Endothelial cell of umbilical vein (primary cell): ENCODE results near the gene GRAMD4. TPM values are rescaled to one million over a fixed set of nuclear protein-coding genes. Genes with fewer than 3 reads are reported as not detected.

Experiments
- Bru-seq: library from RNA; stranded (reverse); fragments of 400-500 nt; gene quantifications from one replicate; lab custom pipeline; 2021; lab: Mats Ljungman, UMichigan
- BruChase-seq, 2 experiments: library from RNA; stranded (reverse); fragments of 400-500 nt; gene quantifications; one replicate each; lab custom pipeline; 2021; lab: Mats Ljungman, UMichigan
- BruUV-seq: library from RNA; stranded (reverse); fragments of 400-500 nt; replicated peaks from 2 replicates; lab custom pipeline; 2021; lab: Mats Ljungman, UMichigan
- CTCF ChIA-PET: fragments of 300-600, 350-600 bp; sonication (Branson Sonifier 250); formaldehyde crosslinking; loops from one replicate; lab custom pipeline; 2021; ENCODE audit warnings: antibody characterized with exemption, inconsistent platforms; lab: Charles Lee
- POLR2A ChIA-PET: fragments of 300-600, 350-600 bp; sonication (Branson Sonifier 250); formaldehyde crosslinking; loops from one replicate; lab custom pipeline; 2021; ENCODE audit warnings: antibody characterized with exemption, inconsistent platforms; lab: Charles Lee
- DNase-seq: peaks from one replicate; pipeline ENCODE4 v3.0.0-alpha.2; 2011; ENCODE audit warnings: low read depth, low spot score
- FAIRE-seq: peaks from 2 replicates; lab custom pipeline; 2011; peaks lifted over from hg19 to GRCh38; lab: Jason Lieb, UNC
- H2AFZ ChIP-seq: 2 replicates; pipeline ENCODE4 v1.6.0; 2012; ENCODE audit warnings: low read depth, low read length, control low read depth, inconsistent platforms
- H3K27ac ChIP-seq: 2 replicates; pipeline ENCODE4 v1.5.1; 2011; ENCODE audit warnings: low read depth, mild to moderate bottlenecking, control low read depth, low read length, moderate library complexity; ENCODE audit not compliant: insufficient read depth
- H3K27me3 ChIP-seq, 2 experiments: 2 replicates each; pipeline versions ENCODE4 v1.6.0 to v1.6.1; 2011; ENCODE audit warnings: low read length in 2 of 2, mixed read lengths in 1 of 2; ENCODE audit not compliant: control insufficient read depth in 2 of 2, insufficient read depth in 2 of 2
- H3K36me3 ChIP-seq, 2 experiments: 2 replicates in 1 of 2; 3 replicates in 1 of 2; pipeline ENCODE4 v1.5.1; 2011; ENCODE audit warnings: low read length in 2 of 2, mild to moderate bottlenecking in 1 of 2, moderate library complexity in 1 of 2; ENCODE audit not compliant: control insufficient read depth in 2 of 2, insufficient read depth in 2 of 2; ENCODE audit errors: extremely low read depth in 1 of 2
- H3K4me1 ChIP-seq: 3 replicates; pipeline ENCODE4 v1.5.1; 2011; ENCODE audit warnings: mild to moderate bottlenecking, low read length; ENCODE audit not compliant: control insufficient read depth, insufficient read depth; ENCODE audit errors: extremely low read depth
- H3K4me2 ChIP-seq: 2 replicates; pipeline ENCODE4 v1.6.1; 2011; ENCODE audit warnings: low read length, control low read depth, mixed read lengths; ENCODE audit not compliant: insufficient read depth
- H3K4me3 ChIP-seq, 3 experiments: fragments of 200-600 bp in 1 of 3; sonication (generic), shearing (Covaris generic) in 1 of 3; replicated peaks in 1 of 3; 2 replicates each; pipeline ENCODE4 v1.5.1; 2011 to 2016; ENCODE audit warnings: control low read depth in 3 of 3, low read length in 3 of 3, mild to moderate bottlenecking in 2 of 3, inconsistent platforms in 1 of 3, low read depth in 1 of 3, moderate library complexity in 1 of 3; ENCODE audit not compliant: insufficient read depth in 1 of 3
- H3K79me2 ChIP-seq: 2 replicates; pipeline ENCODE4 v1.6.0; 2012; ENCODE audit warnings: low read length, inconsistent platforms; ENCODE audit not compliant: control insufficient read depth, insufficient read depth
- H3K9ac ChIP-seq: replicated peaks from 2 replicates; pipeline ENCODE3; 2011; ENCODE audit warnings: low read length, control low read depth; ENCODE audit not compliant: insufficient read depth; ENCODE audit errors: extremely low read depth
- H3K9me1 ChIP-seq: replicated peaks from 3 replicates; pipeline ENCODE4 v1.6.0; 2011; ENCODE audit warnings: mild to moderate bottlenecking, low read length; ENCODE audit not compliant: control insufficient read depth, insufficient read depth; ENCODE audit errors: extremely low read depth
- H3K9me3 ChIP-seq: replicated peaks from 2 replicates; pipeline ENCODE4 v1.5.1; 2012; ENCODE audit warnings: low read length, inconsistent platforms; ENCODE audit not compliant: control insufficient read depth, insufficient read depth
- H4K20me1 ChIP-seq: replicated peaks from 2 replicates; pipeline ENCODE3; 2011; ENCODE audit warnings: mild to moderate bottlenecking, low read length; ENCODE audit not compliant: control insufficient read depth, insufficient read depth; ENCODE audit errors: extremely low read depth
- EZH2 ChIP-seq: IDR thresholded peaks from 2 replicates; pipeline ENCODE4 v1.6.1; 2012; ENCODE audit warnings: borderline replicate concordance, low read depth, mild to moderate bottlenecking, moderate library complexity, low read length, inconsistent platforms; ENCODE audit not compliant: severe bottlenecking
- GATA2 ChIP-seq: IDR thresholded peaks from 2 replicates; pipeline ENCODE4 v1.7.0; 2011; ENCODE audit warnings: low read depth, mild to moderate bottlenecking, moderate library complexity, mixed read lengths, low read length; ENCODE audit not compliant: insufficient read length, insufficient read depth
- JUN ChIP-seq: IDR thresholded peaks from 2 replicates; pipeline ENCODE4 v1.6.1; 2011; ENCODE audit warnings: borderline replicate concordance, low read depth; ENCODE audit not compliant: insufficient read length, insufficient read depth
- MYC ChIP-seq: IDR thresholded peaks from one replicate; pipeline ENCODE4 v1.6.1; 2011; ENCODE audit warnings: mild to moderate bottlenecking, low read depth, low read length
- dilution Hi-C: fragments of 300-500 bp; cut with MboI; formaldehyde crosslinking; loops from one replicate; pipeline ENCODE4 v1.15.0; 2019; ENCODE audit warnings: low sequenced_read_pairs; ENCODE audit not compliant: extremely low pct_ligation_motif_present
- intact Hi-C: fragments of 100-400 bp; cut with micrococcal nuclease; formaldehyde crosslinking; loops from one replicate; pipeline ENCODE4 v1.10.0; 2022
- long read RNA-seq: library from polyadenylated mRNA; stranded (forward); transcript quantifications from one replicate; pipeline ENCODE4 v2.0.0, GENCODE V29; 2021
- polyA minus RNA-seq, 3 experiments: library from RNA; depleted of rRNA, polyadenylated mRNA; stranded (reverse); fragments of >200 nt; gene quantifications; 1 replicate in 1 of 3; 2 replicates in 2 of 3; pipeline ENCODE4 v1.2.3, GENCODE V29; 2011
- polyA plus RNA-seq, 4 experiments: library from polyadenylated mRNA; depleted of rRNA in 3 of 4; stranded (reverse) in 3 of 4; unstranded in 1 of 4; fragments of >200 nt; gene quantifications; 2 replicates each; pipeline versions ENCODE4 v1.2.1 to v1.2.3, GENCODE V29; 2011 to 2012; ENCODE audit warnings: missing spikeins in 1 of 4
- total RNA-seq: library from RNA; stranded (reverse); gene quantifications from 2 replicates; pipeline ENCODE4 v1.2.3, GENCODE V29; 2021
- TF ChIP-seq, protein P1 (sequence below), 2 donors: IDR thresholded peaks; 1 replicate in 1 of 2; 2 replicates in 1 of 2; pipeline ENCODE4 v1.5.1; 2011; ENCODE audit warnings: low read length in 2 of 2, mild to moderate bottlenecking in 2 of 2, moderate library complexity in 2 of 2, control low read depth in 1 of 2, inconsistent platforms in 1 of 2, low read depth in 1 of 2; ENCODE audit not compliant: insufficient read depth in 1 of 2; ENCODE audit errors: extremely low read depth in 1 of 2
- TF ChIP-seq, protein P2 (sequence below): IDR thresholded peaks from 2 replicates; pipeline ENCODE4 v1.6.1; 2011; ENCODE audit not compliant: insufficient read depth, insufficient read length

GRAMD4 gene, protein sequence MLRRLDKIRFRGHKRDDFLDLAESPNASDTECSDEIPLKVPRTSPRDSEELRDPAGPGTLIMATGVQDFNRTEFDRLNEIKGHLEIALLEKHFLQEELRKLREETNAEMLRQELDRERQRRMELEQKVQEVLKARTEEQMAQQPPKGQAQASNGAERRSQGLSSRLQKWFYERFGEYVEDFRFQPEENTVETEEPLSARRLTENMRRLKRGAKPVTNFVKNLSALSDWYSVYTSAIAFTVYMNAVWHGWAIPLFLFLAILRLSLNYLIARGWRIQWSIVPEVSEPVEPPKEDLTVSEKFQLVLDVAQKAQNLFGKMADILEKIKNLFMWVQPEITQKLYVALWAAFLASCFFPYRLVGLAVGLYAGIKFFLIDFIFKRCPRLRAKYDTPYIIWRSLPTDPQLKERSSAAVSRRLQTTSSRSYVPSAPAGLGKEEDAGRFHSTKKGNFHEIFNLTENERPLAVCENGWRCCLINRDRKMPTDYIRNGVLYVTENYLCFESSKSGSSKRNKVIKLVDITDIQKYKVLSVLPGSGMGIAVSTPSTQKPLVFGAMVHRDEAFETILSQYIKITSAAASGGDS
- total RNA-seq (14.8 and 17.3 TPM in 2 replicates), polyA plus RNA-seq (5.9 and 7.1 TPM in 2 replicates), polyA minus RNA-seq (13.8 and 35.4 TPM in 2 replicates), Bru-seq, nascent RNA (percentile 33 among the genes with signal in this experiment), BruChase-seq, experiment 1, labeled RNA remaining after a 6-hour chase (percentile 48 among the genes with signal in this experiment), BruChase-seq, experiment 2, labeled RNA remaining after a 2-hour chase (percentile 41 among the genes with signal in this experiment)
- 5.2 and 7.8 TPM in 2 replicates for polyA plus RNA-seq (2011; cell fraction: cytosol; rRNA removed)
- 12.6 and 22.0 TPM in 2 replicates for polyA plus RNA-seq (2011; cell fraction: nucleus; rRNA removed)
- polyA plus RNA-seq (2012) = 6.1 and 12.4 TPM in 2 replicates
- polyA minus RNA-seq (2011; cell fraction: cytosol; rRNA and poly(A)+ RNA removed) = 7.1 TPM
- polyA minus RNA-seq (2011; cell fraction: nucleus; rRNA and poly(A)+ RNA removed) = 9.3 and 14.8 TPM in 2 replicates
- long read RNA-seq, partial matches to known transcripts = 6 of 11 reads
- long read RNA-seq, other reads (novel, unspliced or antisense) = 5 of 11 reads

DNA sequence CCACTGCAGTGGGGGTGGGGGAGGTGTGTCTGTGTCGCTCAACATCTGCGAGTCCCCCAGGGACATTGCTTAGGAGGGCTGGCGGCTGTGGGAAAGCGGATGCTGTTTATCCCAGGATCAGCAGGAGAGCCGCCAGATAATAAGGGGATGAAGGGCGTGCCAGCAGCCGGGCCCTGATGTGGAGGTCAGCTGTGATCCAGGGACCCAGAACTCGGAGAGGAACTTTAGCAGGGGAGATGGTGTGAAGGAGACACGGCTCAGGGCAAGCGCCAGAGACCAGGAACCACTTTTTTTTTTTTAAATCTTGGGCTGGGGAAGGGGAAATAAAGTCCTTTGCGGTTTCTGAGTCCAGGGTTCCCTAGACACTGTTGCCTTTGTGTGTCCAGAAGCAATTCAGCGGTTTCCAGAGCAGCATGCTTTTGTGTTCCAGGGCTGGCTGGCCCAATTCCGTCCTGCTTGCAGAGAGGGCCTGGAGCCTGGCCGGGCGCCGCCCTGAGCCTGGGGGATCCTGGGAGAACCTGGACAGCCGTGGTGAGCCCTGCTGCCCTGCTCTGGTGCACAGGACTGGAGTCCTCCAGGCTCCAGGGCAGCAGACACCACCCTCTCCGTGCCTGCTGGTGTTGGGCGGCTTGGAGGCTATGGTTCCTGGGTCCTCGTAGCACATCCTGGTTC, at the start of gene GRAMD4:
Gene GRAMD4, plus strand, starts transcription at position 557 of the 672 bp plus-strand sequence. CDS start 6,414 bp downstream, outside the sequence.
- Histone ChIP-seq H3K9me3 (no peaks in the 10 kb centered on the region), H3K9me1 (no peaks in the 10 kb centered on the region), H3K27me3 (no peaks in the 10 kb centered on the region), H4K20me1 (no peaks in the 10 kb centered on the region), H3K9ac (no peak within 1 kb of the TSS), H3K79me2 (no peaks in the 10 kb centered on the region), H3K4me1 (peaks cover 4% of the 10 kb centered on the region), H3K36me3 (no peaks in the 10 kb centered on the region), H2AFZ (no peak within 1 kb of the TSS), H3K4me3 (no peak within 1 kb of the TSS), H3K27ac (no peak within 1 kb of the TSS), H3K4me2 (no peak within 1 kb of the TSS)
- FAIRE-seq (no peak), DNase-seq (no peak)
- intact Hi-C loops = no loop called here
- dilution Hi-C loops = no loop called here
- POLR2A ChIA-PET = no interaction called here
- BruUV-seq = no TSS peak
- TF ChIP-seq, protein P1, sequence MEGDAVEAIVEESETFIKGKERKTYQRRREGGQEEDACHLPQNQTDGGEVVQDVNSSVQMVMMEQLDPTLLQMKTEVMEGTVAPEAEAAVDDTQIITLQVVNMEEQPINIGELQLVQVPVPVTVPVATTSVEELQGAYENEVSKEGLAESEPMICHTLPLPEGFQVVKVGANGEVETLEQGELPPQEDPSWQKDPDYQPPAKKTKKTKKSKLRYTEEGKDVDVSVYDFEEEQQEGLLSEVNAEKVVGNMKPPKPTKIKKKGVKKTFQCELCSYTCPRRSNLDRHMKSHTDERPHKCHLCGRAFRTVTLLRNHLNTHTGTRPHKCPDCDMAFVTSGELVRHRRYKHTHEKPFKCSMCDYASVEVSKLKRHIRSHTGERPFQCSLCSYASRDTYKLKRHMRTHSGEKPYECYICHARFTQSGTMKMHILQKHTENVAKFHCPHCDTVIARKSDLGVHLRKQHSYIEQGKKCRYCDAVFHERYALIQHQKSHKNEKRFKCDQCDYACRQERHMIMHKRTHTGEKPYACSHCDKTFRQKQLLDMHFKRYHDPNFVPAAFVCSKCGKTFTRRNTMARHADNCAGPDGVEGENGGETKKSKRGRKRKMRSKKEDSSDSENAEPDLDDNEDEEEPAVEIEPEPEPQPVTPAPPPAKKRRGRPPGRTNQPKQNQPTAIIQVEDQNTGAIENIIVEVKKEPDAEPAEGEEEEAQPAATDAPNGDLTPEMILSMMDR (IDR thresholded peaks at IDR 0.05; ENCODE audit: extremely low read depth in 1 of 2, insufficient read depth in 1 of 2, low read depth in 1 of 2, low read length in 2 of 2) = no peak
- TF ChIP-seq MYC (no peak), EZH2 (no peak), JUN (no peak), GATA2 (no peak)
- TF ChIP-seq, protein P2, sequence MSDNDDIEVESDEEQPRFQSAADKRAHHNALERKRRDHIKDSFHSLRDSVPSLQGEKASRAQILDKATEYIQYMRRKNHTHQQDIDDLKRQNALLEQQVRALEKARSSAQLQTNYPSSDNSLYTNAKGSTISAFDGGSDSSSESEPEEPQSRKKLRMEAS = no peak
- CTCF ChIA-PET = no interaction called here
